K562 (cell line): ENCODE measurements around the gene MTRF1L. TPM values are rescaled to one million over a fixed set of nuclear protein-coding genes. Genes with fewer than 3 reads are reported as not detected.

Experiments
- POLR2AphosphoS5 ChIP-seq: IDR thresholded peaks from 2 replicates; pipeline ENCODE4 v1.6.1; 2011; ENCODE audit warnings: mild to moderate bottlenecking, low read depth, low read length, moderate library complexity; ENCODE audit not compliant: control insufficient read depth, insufficient read depth
- RFX5 ChIP-seq: IDR thresholded peaks from 2 replicates; pipeline ENCODE4 v1.6.1; 2011; ENCODE audit warnings: low read depth, mild to moderate bottlenecking, improper control_type of control experiment, low read length
- TARDBP ChIP-seq: fragments of 450-650 bp; IDR thresholded peaks from 2 replicates; pipeline ENCODE4 v1.6.1; 2016
- ZNF57 ChIP-seq: fragments of 450-650 bp; formaldehyde crosslinking; IDR thresholded peaks from 2 replicates; pipeline ENCODE4 v1.4.0; 2020; ENCODE audit warnings: mild to moderate bottlenecking, moderate library complexity
- ZNF766 ChIP-seq: fragments of 200-800 bp; sonication (Bioruptor generic); conservative IDR thresholded peaks from 2 replicates; pipeline ENCODE4 v1.6.1; 2016; ENCODE audit warnings: missing genetic modification characterization, missing compliant biosample characterization
- ZNF79 ChIP-seq: fragments of 250-450 bp; sonication (Bioruptor Pico); IDR thresholded peaks from 2 replicates; pipeline ENCODE4 v1.4.0; 2020; ENCODE audit warnings: low read depth, mild to moderate bottlenecking, moderate library complexity
- polyA plus RNA-seq, 8 experiments: library from polyadenylated mRNA; depleted of rRNA in 4 of 8; stranded (reverse) in 5 of 8; unstranded in 3 of 8; fragments of >200 nt; fragmentation: Nextera tagmentation in 2 of 8; fragmentation: Illumina TruSeq in 1 of 8; extraction: Ambion mirVana in 2 of 8; extraction: Trizol in 1 of 8; gene quantifications; 2 replicates each; pipeline versions ENCODE4 v1.2.1 to v1.2.3, GENCODE V29; 2011 to 2014; ENCODE audit warnings: inconsistent platforms in 1 of 8, missing spikeins in 1 of 8
- total RNA-seq, 7 experiments: library from RNA; depleted of rRNA in 6 of 7; stranded (reverse); fragments of >200 nt in 6 of 7; fragmentation: Illumina TruSeq in 2 of 7; extraction: Trizol in 2 of 7; gene quantifications; 2 replicates each; pipeline versions ENCODE4 v1.2.1 to v1.2.3, GENCODE V29; 2011 to 2021; ENCODE audit warnings: low replicate concordance in 1 of 7
- TF ChIP-seq, protein P1 (sequence below): fragments of 450-650 bp; IDR thresholded peaks from 2 replicates; pipeline ENCODE4 v1.6.1; 2016; ENCODE audit warnings: mild to moderate bottlenecking, moderate library complexity
- TF ChIP-seq, protein P2 (sequence below): fragments of 450-650 bp; IDR thresholded peaks from 2 replicates; pipeline ENCODE4 v1.7.1; 2018; ENCODE audit warnings: mild to moderate bottlenecking, low read depth; ENCODE audit not compliant: partially characterized antibody
- TF ChIP-seq, protein P3 (sequence below): fragments of 250-450 bp; sonication (Bioruptor Pico); IDR thresholded peaks from 2 replicates; pipeline ENCODE4 v1.5.0; 2021

Gene MTRF1L
- total and polyA plus RNA-seq, 9 of the 15 experiments (the other 6 are each of a cell fraction or from before 2014, with no cell fraction given), result 10.7 to 34.0 (median 30.2) TPM

DNA sequence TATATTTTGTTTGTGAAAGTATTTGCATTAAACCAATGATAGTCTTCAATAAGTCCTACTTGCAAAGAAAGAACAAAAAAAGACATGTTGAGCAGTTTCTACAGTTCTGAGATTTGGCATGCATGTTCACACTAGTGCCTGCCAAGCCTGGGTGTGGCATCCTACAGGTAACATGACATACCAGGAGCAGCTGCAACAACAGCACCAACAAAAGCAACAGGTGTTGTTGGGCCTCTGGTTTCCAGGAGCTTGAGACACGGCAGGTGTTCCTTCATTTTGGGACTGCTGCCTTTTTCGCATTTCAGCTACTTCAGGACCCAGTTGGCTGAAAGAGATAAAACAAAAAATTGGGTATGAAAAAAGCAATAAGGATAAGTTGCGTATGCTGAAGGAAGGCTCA lies 41.2 kb upstream of the MTRF1L start (continued):
- TF ChIP-seq, protein P1, sequence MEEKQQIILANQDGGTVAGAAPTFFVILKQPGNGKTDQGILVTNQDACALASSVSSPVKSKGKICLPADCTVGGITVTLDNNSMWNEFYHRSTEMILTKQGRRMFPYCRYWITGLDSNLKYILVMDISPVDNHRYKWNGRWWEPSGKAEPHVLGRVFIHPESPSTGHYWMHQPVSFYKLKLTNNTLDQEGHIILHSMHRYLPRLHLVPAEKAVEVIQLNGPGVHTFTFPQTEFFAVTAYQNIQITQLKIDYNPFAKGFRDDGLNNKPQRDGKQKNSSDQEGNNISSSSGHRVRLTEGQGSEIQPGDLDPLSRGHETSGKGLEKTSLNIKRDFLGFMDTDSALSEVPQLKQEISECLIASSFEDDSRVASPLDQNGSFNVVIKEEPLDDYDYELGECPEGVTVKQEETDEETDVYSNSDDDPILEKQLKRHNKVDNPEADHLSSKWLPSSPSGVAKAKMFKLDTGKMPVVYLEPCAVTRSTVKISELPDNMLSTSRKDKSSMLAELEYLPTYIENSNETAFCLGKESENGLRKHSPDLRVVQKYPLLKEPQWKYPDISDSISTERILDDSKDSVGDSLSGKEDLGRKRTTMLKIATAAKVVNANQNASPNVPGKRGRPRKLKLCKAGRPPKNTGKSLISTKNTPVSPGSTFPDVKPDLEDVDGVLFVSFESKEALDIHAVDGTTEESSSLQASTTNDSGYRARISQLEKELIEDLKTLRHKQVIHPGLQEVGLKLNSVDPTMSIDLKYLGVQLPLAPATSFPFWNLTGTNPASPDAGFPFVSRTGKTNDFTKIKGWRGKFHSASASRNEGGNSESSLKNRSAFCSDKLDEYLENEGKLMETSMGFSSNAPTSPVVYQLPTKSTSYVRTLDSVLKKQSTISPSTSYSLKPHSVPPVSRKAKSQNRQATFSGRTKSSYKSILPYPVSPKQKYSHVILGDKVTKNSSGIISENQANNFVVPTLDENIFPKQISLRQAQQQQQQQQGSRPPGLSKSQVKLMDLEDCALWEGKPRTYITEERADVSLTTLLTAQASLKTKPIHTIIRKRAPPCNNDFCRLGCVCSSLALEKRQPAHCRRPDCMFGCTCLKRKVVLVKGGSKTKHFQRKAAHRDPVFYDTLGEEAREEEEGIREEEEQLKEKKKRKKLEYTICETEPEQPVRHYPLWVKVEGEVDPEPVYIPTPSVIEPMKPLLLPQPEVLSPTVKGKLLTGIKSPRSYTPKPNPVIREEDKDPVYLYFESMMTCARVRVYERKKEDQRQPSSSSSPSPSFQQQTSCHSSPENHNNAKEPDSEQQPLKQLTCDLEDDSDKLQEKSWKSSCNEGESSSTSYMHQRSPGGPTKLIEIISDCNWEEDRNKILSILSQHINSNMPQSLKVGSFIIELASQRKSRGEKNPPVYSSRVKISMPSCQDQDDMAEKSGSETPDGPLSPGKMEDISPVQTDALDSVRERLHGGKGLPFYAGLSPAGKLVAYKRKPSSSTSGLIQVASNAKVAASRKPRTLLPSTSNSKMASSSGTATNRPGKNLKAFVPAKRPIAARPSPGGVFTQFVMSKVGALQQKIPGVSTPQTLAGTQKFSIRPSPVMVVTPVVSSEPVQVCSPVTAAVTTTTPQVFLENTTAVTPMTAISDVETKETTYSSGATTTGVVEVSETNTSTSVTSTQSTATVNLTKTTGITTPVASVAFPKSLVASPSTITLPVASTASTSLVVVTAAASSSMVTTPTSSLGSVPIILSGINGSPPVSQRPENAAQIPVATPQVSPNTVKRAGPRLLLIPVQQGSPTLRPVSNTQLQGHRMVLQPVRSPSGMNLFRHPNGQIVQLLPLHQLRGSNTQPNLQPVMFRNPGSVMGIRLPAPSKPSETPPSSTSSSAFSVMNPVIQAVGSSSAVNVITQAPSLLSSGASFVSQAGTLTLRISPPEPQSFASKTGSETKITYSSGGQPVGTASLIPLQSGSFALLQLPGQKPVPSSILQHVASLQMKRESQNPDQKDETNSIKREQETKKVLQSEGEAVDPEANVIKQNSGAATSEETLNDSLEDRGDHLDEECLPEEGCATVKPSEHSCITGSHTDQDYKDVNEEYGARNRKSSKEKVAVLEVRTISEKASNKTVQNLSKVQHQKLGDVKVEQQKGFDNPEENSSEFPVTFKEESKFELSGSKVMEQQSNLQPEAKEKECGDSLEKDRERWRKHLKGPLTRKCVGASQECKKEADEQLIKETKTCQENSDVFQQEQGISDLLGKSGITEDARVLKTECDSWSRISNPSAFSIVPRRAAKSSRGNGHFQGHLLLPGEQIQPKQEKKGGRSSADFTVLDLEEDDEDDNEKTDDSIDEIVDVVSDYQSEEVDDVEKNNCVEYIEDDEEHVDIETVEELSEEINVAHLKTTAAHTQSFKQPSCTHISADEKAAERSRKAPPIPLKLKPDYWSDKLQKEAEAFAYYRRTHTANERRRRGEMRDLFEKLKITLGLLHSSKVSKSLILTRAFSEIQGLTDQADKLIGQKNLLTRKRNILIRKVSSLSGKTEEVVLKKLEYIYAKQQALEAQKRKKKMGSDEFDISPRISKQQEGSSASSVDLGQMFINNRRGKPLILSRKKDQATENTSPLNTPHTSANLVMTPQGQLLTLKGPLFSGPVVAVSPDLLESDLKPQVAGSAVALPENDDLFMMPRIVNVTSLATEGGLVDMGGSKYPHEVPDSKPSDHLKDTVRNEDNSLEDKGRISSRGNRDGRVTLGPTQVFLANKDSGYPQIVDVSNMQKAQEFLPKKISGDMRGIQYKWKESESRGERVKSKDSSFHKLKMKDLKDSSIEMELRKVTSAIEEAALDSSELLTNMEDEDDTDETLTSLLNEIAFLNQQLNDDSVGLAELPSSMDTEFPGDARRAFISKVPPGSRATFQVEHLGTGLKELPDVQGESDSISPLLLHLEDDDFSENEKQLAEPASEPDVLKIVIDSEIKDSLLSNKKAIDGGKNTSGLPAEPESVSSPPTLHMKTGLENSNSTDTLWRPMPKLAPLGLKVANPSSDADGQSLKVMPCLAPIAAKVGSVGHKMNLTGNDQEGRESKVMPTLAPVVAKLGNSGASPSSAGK, result no peak
- TF ChIP-seq ZNF79 (CRISPR knock-in tag) (no peak), ZNF766 (CRISPR knock-in tag) (no peak), POLR2AphosphoS5 (no peak), ZNF57 (no peak), TARDBP (no peak), RFX5 (no peak)
- TF ChIP-seq, protein P2, sequence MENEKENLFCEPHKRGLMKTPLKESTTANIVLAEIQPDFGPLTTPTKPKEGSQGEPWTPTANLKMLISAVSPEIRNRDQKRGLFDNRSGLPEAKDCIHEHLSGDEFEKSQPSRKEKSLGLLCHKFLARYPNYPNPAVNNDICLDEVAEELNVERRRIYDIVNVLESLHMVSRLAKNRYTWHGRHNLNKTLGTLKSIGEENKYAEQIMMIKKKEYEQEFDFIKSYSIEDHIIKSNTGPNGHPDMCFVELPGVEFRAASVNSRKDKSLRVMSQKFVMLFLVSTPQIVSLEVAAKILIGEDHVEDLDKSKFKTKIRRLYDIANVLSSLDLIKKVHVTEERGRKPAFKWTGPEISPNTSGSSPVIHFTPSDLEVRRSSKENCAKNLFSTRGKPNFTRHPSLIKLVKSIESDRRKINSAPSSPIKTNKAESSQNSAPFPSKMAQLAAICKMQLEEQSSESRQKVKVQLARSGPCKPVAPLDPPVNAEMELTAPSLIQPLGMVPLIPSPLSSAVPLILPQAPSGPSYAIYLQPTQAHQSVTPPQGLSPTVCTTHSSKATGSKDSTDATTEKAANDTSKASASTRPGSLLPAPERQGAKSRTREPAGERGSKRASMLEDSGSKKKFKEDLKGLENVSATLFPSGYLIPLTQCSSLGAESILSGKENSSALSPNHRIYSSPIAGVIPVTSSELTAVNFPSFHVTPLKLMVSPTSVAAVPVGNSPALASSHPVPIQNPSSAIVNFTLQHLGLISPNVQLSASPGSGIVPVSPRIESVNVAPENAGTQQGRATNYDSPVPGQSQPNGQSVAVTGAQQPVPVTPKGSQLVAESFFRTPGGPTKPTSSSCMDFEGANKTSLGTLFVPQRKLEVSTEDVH, result no peak
- TF ChIP-seq, protein P3, sequence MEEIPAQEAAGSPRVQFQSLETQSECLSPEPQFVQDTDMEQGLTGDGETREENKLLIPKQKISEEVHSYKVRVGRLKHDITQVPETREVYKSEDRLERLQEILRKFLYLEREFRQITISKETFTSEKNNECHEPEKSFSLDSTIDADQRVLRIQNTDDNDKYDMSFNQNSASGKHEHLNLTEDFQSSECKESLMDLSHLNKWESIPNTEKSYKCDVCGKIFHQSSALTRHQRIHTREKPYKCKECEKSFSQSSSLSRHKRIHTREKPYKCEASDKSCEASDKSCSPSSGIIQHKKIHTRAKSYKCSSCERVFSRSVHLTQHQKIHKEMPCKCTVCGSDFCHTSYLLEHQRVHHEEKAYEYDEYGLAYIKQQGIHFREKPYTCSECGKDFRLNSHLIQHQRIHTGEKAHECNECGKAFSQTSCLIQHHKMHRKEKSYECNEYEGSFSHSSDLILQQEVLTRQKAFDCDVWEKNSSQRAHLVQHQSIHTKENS, result no peak
